ENCODE measurements around the gene CCDC177. TPM values are rescaled to one million over a fixed set of nuclear protein-coding genes. Genes with fewer than 3 reads are reported as not detected.

The CCDC177 gene
- total RNA-seq, 1 experiment from 2014 or later: not detected

DNA sequence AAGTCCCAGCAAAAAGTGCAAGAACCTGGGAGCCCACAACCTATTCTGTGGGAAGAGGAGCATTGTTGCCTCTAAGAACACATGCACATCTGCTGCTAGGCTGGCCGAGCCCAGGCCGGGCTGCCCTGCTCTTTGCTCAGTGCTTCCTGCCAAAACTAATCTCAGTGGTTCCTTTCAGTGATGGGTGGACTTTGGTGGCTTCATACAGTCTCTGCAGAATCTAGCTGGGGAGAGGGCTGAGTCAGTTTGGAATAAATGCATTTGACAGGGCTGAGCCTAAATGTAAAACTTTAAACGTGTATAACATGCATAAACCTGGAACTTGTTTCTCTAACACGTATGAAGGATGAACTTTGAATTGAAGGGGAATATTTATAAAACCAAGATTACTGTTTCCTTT lies 44.6 kb downstream of the CCDC177 start:
- DNase-seq (ENCODE audit: low read depth): no peak

DNA sequence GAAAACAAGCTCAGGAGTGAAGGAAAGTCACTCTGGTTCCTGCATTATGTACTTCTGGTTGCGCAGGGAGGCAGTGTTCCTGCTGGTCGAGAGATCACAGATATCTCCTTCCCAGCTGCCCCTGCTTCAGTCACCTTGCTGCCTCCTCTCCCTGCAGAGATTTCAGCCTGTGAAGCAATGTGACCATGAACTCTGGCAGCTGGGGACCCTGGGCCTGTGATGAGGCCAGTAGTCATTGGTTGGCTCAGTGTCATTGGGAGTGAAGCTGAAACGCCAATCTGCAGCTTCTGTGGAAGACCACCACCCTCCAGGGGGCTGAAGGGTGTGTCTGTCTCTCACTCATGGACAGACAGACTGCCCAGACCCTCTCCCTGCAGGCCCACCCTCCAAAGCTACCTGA lies 45.1 kb downstream of the CCDC177 start:
- no peak for DNase-seq (ENCODE audit: low read depth)

- DNase-seq (ENCODE audit: low read depth): no peak
Measured at GRCh38 chr14:69528930-69529329, 45.7 kb downstream of the CCDC177 start.

DNA sequence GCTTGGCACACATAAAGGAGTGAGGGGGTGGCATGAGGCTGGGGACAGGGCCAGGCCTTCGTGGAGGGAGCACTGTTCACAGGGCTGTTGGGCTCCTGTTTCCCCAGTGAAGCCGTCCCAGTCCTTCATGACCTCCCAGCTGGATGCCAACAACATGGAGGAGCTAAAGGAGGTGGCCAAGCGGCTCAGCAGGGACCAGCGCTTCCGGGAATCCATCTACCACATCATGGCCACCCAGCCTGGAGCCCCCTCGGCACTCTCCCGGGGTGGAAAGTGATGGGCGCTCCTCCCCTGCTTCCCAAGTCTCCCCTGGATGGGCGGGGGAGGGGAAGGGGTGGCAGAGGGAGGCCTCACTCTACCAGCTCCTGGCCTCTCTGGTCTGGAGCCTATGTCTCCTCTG lies 46.5 kb downstream of the CCDC177 start:
- no peak for DNase-seq (ENCODE audit: low read depth)

DNA sequence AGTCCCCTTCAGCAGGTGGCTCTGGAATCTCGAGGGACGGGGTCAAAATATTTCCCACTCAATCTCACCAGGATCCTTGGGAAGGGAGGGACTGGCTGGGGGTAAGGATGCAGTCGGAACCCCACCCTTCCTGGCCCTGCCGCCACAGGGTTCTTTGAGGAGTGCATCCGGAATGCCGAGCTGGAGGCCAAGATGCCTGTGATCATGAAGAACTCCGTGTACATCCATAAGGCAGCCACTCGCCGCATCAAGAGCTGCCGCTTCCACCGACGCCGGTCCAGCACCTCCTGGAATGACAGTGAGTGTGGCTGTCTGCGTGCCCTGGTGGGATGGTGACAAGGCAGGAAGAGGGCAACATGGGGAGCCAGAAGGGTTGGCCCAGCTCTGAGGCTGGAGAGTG lies 47.0 kb downstream of the CCDC177 start:
- no peak for DNase-seq (ENCODE audit: low read depth)

GRCh38 chr14:69525896-69526295 lies 48.8 kb downstream of the CCDC177 start:
- DNase-seq (ENCODE audit: low read depth): no peak

GRCh38 chr14:69522026-69522425 lies 52.6 kb downstream of the CCDC177 start:
- DNase-seq (ENCODE audit: low read depth): no peak

Other genes with a start within 250 kb of the CCDC177 start
- gene ERH, start 176.6 kb downstream of the CCDC177 start, total RNA-seq (2014; rRNA removed): 147 and 159 TPM in 2 replicates
- 73.9 and 76.1 TPM in 2 replicates for gene SLC39A9, start 176.2 kb downstream of the CCDC177 start, total RNA-seq (2014; rRNA removed)
- 0.06 TPM in 1 of 2 replicates, not detected in the other for gene PLEKHD1, start 90.1 kb downstream of the CCDC177 start, total RNA-seq (2014; rRNA removed)
- gene SUSD6, start 36.7 kb upstream of the CCDC177 start, total RNA-seq (2014; rRNA removed): 4.9 and 6.8 TPM in 2 replicates
- gene SRSF5, start 192.3 kb upstream of the CCDC177 start, total RNA-seq (2014; rRNA removed): 118 and 126 TPM in 2 replicates
- gene SLC10A1, start 222.4 kb upstream of the CCDC177 start, total RNA-seq (2014; rRNA removed): not detected in 2 replicates